SKM-1 (cell line): ENCODE data around the gene TPK1.
A peak's percentile ranks its signal among the peaks of the same experiment; 100 is the strongest.
"Not testable (repeated sequence)": the region's sequence is repeated elsewhere in the genome, so short reads cannot be mapped to it uniquely, and the experiment has no call there.

Experiments used
- DNase-seq: peaks from one replicate; lab custom pipeline; 2025; ENCODE audit not compliant: unreplicated experiment; lab: John Stamatoyannopoulos, UW

The TPK1 gene

DNA sequence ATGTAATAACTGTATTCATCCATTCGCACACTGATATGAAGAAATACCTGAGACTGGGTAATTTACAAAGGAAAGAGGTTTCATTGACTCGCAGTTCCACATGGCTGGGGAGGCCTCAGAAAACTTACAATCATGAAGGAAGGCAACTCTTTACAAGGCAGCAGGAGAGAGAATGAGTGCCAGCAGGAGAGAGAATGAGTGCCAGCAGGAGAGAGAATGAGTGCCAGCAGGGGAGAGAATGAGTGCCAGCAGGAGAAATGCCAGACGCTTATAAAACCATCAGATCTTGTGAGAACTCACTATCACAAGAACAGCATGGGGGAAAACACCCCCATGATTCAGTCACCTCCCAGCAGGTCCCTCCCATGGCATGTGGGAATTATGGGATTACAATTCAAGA lies 58.0 kb downstream of the TPK1 start:
- DNase-seq: not testable (repeated sequence)

DNA sequence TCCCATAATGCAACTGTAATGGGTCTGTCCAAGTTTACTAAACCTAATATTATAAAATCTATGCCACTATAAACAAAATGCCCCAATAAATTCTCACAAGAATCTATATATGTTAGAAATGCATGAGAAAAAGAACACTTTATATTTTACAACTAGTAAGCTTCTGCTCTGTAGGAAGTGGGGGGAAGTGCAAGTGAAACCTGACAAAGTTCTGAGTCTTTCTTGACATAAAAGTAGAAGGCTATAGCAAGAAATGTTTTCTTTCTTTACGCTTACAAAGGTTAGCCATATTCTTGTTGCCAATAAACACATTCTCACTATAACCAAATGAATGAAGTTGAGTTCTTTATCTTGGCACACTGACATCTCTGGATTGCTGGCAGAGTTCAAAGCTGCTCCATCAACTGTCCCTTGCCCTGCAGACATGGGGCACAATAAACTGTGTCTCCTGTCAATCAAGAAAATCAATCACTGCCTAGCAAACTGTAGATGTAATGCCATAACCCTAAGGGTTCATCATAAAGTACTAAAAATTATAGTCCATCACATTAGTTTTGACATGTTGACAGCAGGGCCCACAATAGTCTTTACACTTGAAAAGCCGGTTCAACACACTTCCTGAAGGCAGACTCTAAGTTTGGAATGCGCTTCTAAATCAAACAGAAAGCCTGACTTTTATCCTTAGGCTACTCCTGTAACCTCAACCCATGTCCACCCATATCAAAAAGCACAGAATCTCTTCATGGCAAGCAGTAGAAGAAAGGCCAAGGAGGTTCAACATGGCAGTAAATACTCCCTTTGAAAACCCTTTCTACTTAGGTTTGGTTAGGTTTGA lies 58.6 kb downstream of the TPK1 start:
- DNase-seq: no peak

DNA sequence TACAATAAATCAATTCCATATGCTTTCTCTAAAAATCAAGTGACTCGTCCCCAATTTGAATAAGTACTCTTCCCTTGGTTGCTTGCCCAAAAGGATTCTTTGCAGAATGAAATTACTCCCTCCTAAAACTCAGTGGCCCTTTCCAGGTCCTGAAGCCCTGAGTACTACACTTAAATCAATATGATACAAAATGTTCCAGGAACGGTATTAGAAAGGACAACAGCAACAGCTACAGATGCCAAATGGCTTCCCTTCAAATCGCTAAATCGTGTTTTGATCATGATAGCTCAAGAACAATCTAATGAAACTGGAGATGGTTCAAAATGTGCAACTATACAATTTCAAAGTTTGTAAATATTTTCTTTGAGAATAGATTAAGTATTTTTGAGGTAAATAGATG lies 59.4 kb downstream of the TPK1 start:
- DNase-seq: no peak

DNA sequence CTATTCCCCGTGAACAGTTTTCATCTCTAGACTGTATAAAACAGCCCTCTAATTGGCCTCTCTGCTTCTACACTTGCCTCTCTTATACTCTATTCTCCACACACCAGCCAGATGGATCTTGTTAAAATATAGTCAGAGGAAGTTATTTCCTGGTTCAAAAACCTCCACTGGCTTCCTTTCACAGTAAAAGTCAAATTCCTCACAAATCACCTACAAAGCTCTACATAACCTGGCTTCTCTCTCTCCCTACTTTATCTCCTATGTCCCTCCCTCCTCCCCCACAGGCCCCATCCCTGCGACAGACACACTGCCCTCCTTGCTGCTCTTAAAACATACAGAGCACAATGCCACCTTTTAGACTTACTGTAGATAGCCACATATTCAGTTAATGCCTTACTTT lies 60.1 kb downstream of the TPK1 start:
- DNase-seq: no peak

DNA sequence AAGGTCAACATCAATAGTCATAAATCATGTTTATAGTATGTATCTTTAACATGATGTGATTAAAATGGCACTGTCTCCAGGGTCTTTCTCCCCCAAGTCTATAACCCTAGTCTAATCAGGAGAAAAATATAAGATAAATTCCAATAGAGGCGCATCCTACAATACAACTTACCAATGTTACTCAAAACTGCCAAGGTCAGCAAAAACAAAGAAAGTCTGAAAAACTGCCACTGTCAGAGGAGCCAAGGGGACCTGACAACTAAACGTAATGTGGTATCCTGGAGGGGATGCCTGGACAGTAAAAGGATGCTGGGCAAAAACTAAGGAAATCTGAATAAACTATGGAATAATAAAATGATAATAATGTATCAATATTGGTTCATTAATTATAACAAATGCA lies 63.9 kb downstream of the TPK1 start:
- DNase-seq: no peak

DNA sequence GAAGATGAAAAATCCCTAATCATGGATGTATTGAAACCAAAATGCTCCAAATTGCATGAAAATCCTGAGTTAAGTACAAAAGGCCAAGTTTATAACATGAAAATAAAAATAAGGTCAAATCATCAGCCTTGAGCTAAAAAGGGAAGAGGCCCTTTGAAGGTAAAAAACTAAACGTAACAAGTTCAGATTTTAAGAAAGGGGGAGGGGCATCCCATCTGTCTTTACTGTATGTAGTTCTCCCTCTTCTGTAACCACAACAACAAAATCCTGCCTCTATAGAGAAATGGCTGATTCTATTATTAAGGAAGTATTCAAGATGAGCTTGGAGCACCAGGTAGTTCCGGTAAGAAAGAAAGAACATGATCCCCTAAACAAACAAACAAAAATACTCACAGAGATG lies 64.7 kb downstream of the TPK1 start:
- no peak for DNase-seq

DNA sequence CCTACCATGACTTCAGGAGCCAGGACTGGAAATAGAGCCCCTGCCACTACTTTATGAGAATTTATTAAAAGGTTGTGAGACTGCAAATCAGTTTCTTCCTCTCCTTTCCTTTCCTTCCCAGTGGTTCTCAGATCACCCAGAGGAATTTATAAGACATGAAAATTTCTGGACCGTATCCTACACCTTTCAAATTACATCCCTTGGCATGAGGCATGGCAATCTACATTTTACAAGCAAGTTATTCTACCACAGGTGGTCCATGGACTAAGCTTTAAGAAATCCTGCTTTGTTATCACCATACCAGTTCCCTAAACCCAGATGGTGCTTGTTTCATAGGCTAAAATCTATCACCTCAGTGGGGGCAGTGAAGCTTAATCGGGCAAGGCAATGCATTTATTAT lies 66.5 kb downstream of the TPK1 start:
- no peak for DNase-seq

DNA sequence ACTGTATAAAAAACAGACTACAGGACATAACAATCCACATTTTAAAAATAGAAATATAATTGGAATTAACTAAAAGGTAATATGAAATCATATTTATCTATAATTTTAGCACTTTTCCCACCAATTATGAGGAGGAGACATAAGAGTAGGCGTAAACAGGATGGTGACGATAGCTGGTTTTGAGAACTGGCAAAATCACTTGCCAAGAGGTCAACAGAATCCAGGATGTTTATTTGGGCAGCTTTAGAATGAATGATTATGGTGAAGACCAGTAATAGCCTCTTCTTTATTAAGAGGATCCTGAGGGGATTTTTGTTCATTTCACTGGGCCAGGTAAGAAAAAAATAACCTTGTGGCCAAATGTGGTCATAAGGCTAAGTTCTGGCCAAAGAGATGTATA lies 67.2 kb downstream of the TPK1 start:
- DNase-seq: no peak

DNA sequence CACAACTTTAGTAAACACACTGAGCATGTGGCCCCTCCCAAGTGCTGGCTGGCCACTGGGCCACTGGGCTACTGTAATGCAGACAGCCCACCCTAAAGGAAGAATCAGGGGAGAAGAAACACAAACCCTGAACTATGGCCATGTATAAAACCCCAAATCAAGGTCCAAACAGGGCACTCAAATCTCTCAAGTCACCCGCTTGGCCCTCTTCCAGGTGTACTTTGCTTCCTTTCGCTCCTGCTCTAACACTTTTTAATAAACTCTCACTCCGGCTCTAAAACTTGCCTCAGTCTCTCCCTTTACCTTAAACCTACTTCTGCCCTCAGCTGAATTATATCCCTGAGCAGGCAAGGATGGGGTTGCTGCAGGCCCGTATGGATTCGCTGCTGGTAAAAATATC lies 72.6 kb downstream of the TPK1 start:
- no peak for DNase-seq

DNA sequence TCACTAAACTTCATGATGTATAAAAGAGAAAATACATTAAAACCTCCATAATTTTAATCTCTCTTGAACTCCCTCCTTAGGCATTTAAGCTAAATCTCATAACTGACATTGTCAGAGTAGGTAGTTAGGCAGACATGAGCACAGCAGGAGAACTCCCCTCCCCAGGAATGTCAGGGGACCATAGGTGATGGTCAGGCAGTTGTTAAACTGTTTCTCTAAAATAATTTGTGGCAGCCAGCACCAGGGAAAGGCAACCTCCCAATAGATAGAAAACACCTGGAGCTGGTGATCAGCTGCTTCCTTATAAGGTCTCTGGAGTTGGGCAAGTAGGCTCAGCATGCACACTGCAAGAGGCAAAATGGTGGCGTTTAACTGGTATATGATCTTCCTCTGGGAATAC lies 73.0 kb downstream of the TPK1 start:
- no peak for DNase-seq

DNA sequence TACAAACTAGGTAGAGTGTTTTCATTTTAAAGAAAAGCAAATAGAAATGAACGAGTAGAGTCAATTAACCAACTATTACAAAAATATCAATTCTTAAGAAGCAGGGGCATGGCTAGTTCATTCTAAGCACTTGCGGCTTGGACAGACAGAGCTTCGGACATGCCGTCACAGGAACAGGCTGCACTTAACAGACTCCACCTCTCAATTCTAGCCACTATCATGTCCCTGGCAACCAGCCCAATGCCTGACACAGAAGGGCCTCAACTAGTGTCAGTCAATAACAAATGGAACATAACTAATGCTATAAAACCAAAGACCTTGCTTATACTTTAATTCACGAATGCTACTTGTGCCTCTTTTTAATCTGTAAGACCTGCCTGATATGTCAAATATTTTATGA lies 74.4 kb downstream of the TPK1 start:
- DNase-seq: no peak

DNA sequence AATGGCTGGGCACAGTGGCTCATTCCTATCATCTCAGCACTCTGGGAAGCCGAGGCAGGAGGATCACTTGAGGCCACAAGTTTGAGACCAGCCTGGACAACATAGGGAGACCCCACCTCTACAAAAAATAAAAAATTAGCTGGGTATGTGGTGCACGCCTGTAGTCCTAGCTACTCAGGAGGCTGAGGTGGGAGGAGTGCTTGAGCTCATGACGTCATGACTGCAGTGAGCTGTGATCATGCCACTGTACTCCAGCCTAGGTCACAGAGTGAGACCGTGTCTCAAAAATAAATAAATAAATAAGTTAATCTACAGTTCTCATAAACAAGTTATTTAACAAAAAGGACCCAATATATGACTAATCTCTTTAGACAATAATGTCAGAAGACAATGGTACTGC lies 76.2 kb downstream of the TPK1 start:
- DNase-seq: no peak

DNA sequence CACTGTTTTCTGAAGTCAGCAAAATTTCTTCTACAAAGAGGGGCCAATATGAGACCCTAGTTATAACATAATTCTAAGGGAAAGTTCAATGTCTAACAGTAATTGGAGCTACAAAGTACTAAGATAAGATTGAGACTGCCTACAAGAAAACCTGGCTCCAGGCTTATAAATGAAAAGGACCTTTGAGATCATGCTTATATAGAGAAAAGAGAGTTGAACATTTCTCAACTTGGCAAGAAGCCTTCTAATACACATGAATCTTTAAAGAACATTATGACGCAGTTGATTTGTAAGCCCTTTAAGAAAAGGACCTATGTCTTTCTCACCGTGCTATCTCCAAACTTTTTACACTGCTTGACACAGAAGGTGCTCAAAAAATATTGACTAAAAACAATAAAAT lies 87.9 kb downstream of the TPK1 start:
- no peak for DNase-seq

DNA sequence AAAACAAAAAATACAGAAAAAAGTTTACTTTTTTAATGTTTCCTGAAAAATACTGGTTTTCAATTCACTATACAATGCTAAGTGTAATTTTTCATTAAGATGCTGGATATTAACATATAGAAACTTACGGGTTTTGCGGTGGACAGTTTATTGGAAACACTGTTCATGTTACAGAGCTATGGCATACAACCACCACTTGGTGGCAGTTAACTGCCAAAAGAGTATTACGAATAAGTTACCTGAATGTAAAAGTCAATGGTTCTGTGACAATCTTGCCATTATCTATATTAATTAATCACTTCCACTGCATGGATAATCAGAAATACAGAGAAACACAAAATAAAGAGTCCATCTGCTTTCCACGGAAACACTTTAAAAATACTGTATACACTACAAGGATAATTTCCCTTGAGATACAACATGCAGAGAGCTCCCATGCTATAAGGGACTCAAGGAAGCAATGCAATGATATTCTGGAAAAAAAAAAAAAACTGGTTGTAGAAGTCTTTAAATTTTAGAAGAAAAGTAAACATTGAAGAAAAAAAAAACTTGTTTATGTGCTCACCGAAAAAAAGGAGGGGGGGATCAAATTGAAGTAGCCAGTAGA lies 97.0 kb downstream of the TPK1 start:
- DNase-seq: peak; percentile 13

DNA sequence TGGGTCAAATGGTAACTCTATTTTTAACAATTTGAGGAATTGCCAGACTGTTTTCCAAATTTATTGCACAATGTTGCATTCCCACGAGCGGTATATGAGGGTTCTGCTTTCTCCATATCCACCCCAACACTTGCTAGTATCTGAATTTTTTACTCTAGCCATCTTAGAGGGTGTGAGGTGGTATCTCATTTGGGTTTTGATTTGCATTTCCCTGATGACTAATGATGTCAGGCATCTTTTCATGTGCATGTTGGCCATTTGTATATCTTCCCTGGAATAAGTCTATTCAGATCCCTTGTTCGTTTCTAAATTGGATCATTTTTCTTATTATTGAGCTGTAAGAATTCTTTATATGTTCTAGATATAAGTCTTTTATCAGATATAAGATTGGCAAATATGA lies 97.7 kb downstream of the TPK1 start:
- DNase-seq: no peak

DNA sequence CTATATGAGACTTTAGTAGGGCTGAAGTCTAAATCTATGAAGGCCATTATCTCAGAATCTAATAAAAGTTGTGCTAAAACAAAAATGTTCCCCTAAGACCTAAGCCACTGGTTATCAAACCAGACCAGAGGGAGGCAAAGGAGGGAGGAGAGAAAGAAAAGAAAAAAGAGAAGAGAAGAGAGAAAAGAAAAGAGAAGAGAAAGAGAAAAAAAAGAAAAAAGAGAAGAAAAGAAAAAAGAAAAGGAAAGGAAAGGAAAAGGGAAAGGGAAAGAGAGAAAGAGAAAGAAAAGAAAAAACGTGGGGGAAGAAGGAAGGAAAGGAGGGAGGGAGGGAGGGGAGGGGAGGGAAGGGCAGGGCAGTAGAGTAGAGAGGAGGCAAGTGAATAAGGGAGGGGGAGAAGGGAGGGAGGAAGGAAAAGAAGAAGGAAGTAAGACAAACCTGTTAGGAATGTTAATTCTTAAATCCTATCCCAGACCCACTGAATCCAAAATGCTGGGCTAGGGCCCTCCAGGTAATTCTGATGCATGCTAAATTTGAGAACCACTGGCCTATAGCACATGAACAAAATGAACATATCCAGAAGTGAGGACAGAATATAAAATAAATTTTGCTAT lies 98.9 kb downstream of the TPK1 start:
- DNase-seq: no peak

DNA sequence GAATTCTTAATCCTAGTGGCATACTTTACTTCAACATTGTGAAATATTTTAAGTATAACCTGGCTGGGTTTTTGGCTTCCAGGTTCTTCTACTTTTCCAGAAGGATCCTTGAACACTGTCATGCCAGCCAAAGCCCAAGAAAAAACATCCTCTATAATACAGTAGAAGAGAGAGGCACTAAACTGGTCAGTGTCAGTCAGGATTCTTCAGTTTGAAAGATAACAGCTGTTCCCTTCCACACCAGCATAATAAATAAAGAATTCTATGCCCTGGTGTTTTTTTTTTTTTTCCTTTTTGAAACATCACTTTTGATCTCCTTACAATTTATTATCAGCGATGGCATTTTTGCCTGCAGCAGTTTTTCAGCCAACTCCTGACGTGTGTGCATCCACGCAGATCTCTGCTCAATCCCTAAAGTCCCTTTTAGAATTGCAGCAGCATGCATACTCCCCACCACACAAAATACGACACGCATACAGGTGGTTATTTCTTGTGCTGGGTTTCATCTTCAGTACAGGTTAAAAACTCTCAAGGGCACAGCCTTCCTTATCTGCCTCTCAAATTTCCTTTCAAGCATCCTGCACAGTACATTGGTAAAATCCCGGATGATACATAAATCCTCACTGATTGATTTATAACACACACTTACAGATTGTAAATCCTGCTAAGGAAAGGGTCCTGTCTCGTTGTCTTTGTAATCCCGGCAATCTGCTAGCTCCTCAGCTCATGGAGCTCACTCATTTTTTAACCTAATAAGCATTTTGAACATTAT lies 100.2 kb downstream of the TPK1 start:
- DNase-seq: no peak

DNA sequence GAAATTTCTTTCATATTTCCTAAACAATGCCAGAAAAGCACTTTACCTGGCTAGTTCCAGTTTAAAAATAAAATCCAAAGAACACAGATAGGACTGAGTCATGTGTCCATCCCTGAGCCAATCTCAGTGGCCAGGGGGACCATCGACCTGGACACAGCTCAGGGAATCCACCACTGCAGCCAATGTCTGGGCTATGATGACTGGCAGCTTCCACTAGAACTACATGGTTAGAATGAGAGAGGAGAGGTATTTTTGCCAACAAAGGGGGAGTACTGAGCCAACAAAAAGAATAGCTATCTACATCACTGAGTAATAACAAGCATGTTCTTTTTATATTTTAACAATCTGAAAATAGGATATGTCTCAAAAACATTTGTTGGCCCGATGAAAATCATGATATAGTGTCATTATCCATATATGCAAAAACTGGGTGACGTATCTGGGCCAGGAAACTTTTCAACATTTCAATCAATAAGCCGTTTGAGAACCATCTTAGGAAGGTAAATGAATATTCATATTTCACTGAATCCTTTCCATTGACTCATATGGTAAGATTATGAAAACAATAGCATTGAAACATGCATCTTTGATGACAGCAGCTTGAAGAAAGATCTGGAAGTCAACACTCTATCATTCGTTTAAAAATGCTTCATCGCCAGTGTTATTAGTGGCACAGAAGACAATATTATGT lies 104.0 kb downstream of the TPK1 start:
- DNase-seq: no peak

DNA sequence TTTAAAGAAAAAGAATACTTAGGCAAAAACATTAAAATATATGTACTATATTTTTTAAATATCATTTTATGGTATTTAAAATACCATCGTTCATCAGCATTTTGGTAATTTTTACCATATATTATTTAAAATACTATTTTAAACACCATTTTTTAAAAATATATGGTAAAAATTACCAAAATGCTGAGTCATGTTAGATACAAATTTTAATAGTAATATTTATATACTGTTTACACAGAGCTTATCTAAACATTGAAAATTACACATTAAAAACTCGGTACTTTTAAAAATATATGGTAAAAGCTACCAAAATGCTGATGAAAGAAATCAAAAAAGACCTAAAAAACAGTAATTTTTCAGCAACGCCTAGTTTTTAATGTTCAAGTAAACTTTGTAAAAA lies 105.6 kb downstream of the TPK1 start:
- DNase-seq: no peak

DNA sequence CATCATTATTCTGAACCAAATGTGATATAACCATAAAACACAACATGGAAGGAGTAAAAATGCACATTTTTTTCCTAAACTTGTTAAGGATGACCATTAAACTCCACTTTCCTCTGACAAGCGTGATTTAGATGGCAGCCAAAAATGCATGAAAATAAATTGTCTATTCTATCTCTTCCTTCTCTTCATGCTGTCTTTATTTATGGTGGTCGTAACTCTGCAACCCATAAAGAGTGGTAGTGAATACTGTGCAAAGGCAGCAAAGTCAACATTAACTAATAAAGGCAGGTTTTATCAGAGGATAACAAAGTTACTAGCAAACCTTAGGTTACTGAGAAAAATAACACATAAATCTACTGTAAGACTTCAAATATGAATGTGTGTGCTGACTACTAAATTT lies 106.6 kb downstream of the TPK1 start:
- no peak for DNase-seq

DNA sequence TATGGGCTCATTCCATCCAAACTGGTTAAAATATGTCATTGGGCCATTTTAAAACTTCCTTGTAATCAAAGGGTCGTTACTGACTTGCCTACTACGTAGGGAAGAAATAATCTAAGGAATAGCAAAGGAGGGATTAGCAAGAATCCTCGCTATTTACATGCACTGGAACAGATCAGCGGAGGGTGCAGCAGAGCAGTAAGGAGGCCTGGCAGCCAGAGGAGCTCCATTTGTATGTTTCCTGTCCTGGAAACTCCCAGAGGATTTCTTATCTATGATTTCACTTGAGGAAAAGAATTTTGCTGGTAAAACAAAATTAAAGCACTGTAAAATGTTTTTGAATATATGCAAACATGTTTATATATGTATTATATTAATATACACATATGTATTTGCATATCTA lies 107.3 kb downstream of the TPK1 start:
- DNase-seq: no peak
